Endodermal cell (in vitro differentiated cells): ENCODE data around the gene ELMO3. TPM values are rescaled to one million over a fixed set of nuclear protein-coding genes. Genes with fewer than 3 reads are reported as not detected.

Experiments
- DNase-seq: peaks from one replicate; pipeline ENCODE4 v3.0.0-alpha.2; 2017
- H3K27ac ChIP-seq: 2 replicates; pipeline ENCODE4 v1.5.1; 2013; ENCODE audit warnings: mild to moderate bottlenecking, low read depth, low read length, moderate library complexity
- H3K27me3 ChIP-seq: 2 replicates; pipeline ENCODE4 v1.6.1; 2013; ENCODE audit warnings: mild to moderate bottlenecking, low read length, moderate library complexity; ENCODE audit not compliant: insufficient read depth, control insufficient read depth, poor library complexity, severe bottlenecking
- H3K36me3 ChIP-seq: 2 replicates; pipeline ENCODE4 v1.7.0; 2013; ENCODE audit warnings: mild to moderate bottlenecking, low read length, moderate library complexity; ENCODE audit not compliant: control insufficient read depth, insufficient read depth
- H3K4me1 ChIP-seq: one replicate; pipeline ENCODE4 v1.7.0; 2013; ENCODE audit warnings: low read length; ENCODE audit not compliant: control insufficient read depth, insufficient read depth
- H3K4me3 ChIP-seq: 2 replicates; pipeline ENCODE4 v1.5.1; 2013; ENCODE audit warnings: mild to moderate bottlenecking, low read length, moderate library complexity
- H3K9ac ChIP-seq: 2 replicates; pipeline ENCODE4 v1.6.1; 2013; ENCODE audit warnings: mild to moderate bottlenecking, low read length, moderate library complexity; ENCODE audit not compliant: poor library complexity, severe bottlenecking; ENCODE audit errors: extremely low read depth
- H3K9me3 ChIP-seq: 2 replicates; pipeline ENCODE4 v1.6.1; 2013; ENCODE audit warnings: mild to moderate bottlenecking, low read length, moderate library complexity; ENCODE audit not compliant: control insufficient read depth
- H3K27ac Mint-ChIP-seq: 2 replicates; pipeline ENCODE4 v1.8.0; 2020; ENCODE audit warnings: mixed read lengths
- H3K27me3 Mint-ChIP-seq: 2 replicates; pipeline ENCODE4 v1.8.0; 2021; ENCODE audit warnings: mild to moderate bottlenecking, mixed read lengths; ENCODE audit not compliant: insufficient read depth
- H3K36me3 Mint-ChIP-seq: 2 replicates; pipeline ENCODE4 v1.8.0; 2020; ENCODE audit warnings: low read depth, mixed read lengths
- H3K4me1 Mint-ChIP-seq: 2 replicates; pipeline ENCODE4 v1.8.0; 2020; ENCODE audit warnings: mixed read lengths
- H3K4me3 Mint-ChIP-seq: 2 replicates; pipeline ENCODE4 v1.8.0; 2020; ENCODE audit warnings: mild to moderate bottlenecking, moderate library complexity, mixed read lengths
- H3K9me3 Mint-ChIP-seq: 2 replicates; pipeline ENCODE4 v1.8.0; 2020; ENCODE audit warnings: mild to moderate bottlenecking, mixed read lengths
- CTCF ChIP-seq: fragments of 200-600 bp; sonication (generic); conservative IDR thresholded peaks from 2 replicates; pipeline ENCODE4 v1.5.0; 2021; ENCODE audit warnings: antibody characterized with exemption, mild to moderate bottlenecking
- WGBS, 2 experiments: methylation state at CpG; one replicate each; pipeline versions ENCODE4 v1.1.5 to v1.1.7; 2013; ENCODE audit warnings: missing lambda C conversion rate in 2 of 2, mixed read lengths in 1 of 2; ENCODE audit not compliant: insufficient coverage in 1 of 2, insufficient read length in 1 of 2; 5-methylcytosine and 5-hydroxymethylcytosine counted together
- total RNA-seq, 2 donors: library from RNA; stranded (reverse); fragmentation: NEBNext Ultra II Directional in 1 of 2; extraction: Animal tissue kit (Norgen Biotek cat#: 25700) in 1 of 2; gene quantifications; 2 replicates in 1 of 2; 3 replicates in 1 of 2; pipeline ENCODE4 v1.2.1, GENCODE V29; 2021

Gene ELMO3
- total RNA-seq, 2 donors from 2014 or later: 5.6 to 6.4 TPM

GRCh38 chr16:67202426-67202825, 3.5 kb downstream of the ELMO3 start:
- H3K4me3 Mint-ChIP-seq: no peak overlapping the region
- H3K36me3 ChIP-seq: peaks cover 36% of the 10 kb centered on the region
- H3K36me3 Mint-ChIP-seq: peaks cover 12% of the 10 kb centered on the region
- H3K9me3 ChIP-seq: no peaks in the 10 kb centered on the region
- no peak for DNase-seq
- H3K27me3 Mint-ChIP-seq: no peaks in the 10 kb centered on the region
- peaks cover 5% of the 10 kb centered on the region for H3K4me1 ChIP-seq
- H3K27ac ChIP-seq: no peak overlapping the region
- peaks cover 10% of the 10 kb centered on the region for H3K4me1 Mint-ChIP-seq
- no peak overlapping the region for H3K9ac ChIP-seq
- no peak for TF ChIP-seq CTCF
- H3K9me3 Mint-ChIP-seq: no peaks in the 10 kb centered on the region
- H3K27me3 ChIP-seq: no peaks in the 10 kb centered on the region
- H3K27ac Mint-ChIP-seq: no peak overlapping the region
- WGBS, 2 experiments: 97 to 100% methylated on average over 6 to 12 of the region's 12 CpGs
- no peak overlapping the region for H3K4me3 ChIP-seq

GRCh38 chr16:67202956-67203493, 4.1 kb downstream of the ELMO3 start:
- no peak overlapping the region for H3K27ac Mint-ChIP-seq
- TF ChIP-seq CTCF: no peak
- H3K4me3 Mint-ChIP-seq: no peak overlapping the region
- H3K36me3 Mint-ChIP-seq: peaks cover 8% of the 10 kb centered on the region
- peaks cover 10% of the 10 kb centered on the region for H3K4me1 Mint-ChIP-seq
- H3K9me3 ChIP-seq: no peaks in the 10 kb centered on the region
- DNase-seq: no peak
- H3K27me3 Mint-ChIP-seq: no peaks in the 10 kb centered on the region
- no peak overlapping the region for H3K27ac ChIP-seq
- H3K36me3 ChIP-seq: peaks cover 30% of the 10 kb centered on the region
- H3K9ac ChIP-seq: no peak overlapping the region
- peaks cover 5% of the 10 kb centered on the region for H3K4me1 ChIP-seq
- H3K9me3 Mint-ChIP-seq: no peaks in the 10 kb centered on the region
- no peak overlapping the region for H3K4me3 ChIP-seq
- 93 to 96% methylated on average over 17 to 23 of the region's 23 CpGs for WGBS, 2 experiments
- no peaks in the 10 kb centered on the region for H3K27me3 ChIP-seq

- Histone ChIP-seq H3K27ac (no peak overlapping the region), H3K9me3 (no peaks in the 10 kb centered on the region), H3K36me3 (peaks cover 20% of the 10 kb centered on the region), H3K4me1 (peaks cover 5% of the 10 kb centered on the region), H3K27me3 (no peaks in the 10 kb centered on the region), H3K4me3 (no peak overlapping the region), H3K9ac (no peak overlapping the region)
- Mint-ChIP-seq H3K4me3 (no peak overlapping the region), H3K36me3 (peaks cover 6% of the 10 kb centered on the region), H3K27me3 (peaks cover under 1% of the 10 kb centered on the region), H3K4me1 (peaks cover 10% of the 10 kb centered on the region), H3K27ac (no peak overlapping the region), H3K9me3 (no peaks in the 10 kb centered on the region)
- no peak for TF ChIP-seq CTCF
- WGBS, 2 experiments: 88 to 92% methylated on average over 4 of the region's 4 CpGs
- no peak for DNase-seq
These were observed 5.1 kb downstream of the ELMO3 start for GRCh38 chr16:67204076-67204475.
